ENCODE data around the gene SMCO4. TPM values are rescaled to one million over a fixed set of nuclear protein-coding genes. Genes with fewer than 3 reads are reported as not detected.

SMCO4 gene
- total and polyA plus RNA-seq, 2 of the 8 experiments (the other 6 are each of a cell fraction or from before 2014, with no cell fraction given), result 33.2 to 53.9 TPM

- H2BK15ac ChIP-seq (ENCODE audit: low read length), result no peak overlapping the region
- no peak overlapping the region for H2AK5ac ChIP-seq (ENCODE audit: low read depth, low read length)
- no peak for DNase-seq (ENCODE audit: low read depth in 1 of 2, low spot score in 2 of 2)
- H3K27ac ChIP-seq (ENCODE audit: low read depth, low read length), result no peak overlapping the region
- H2BK5ac ChIP-seq (ENCODE audit: low read depth, low read length), result no peak overlapping the region
- H2BK20ac ChIP-seq (ENCODE audit: low read length), result no peak overlapping the region
- no peak overlapping the region for H3K4me2 ChIP-seq (ENCODE audit: insufficient read depth in 1 of 2, low read depth in 2 of 2, low read length in 2 of 2)
- no peaks in the 10 kb centered on the region for H4K20me1 ChIP-seq (replicated peaks in 1 of 2; ENCODE audit: control insufficient read depth in 1 of 2, insufficient read depth in 2 of 2, low read length in 2 of 2)
- H4K8ac ChIP-seq (ENCODE audit: extremely low read depth, insufficient read depth, low read length), result no peak overlapping the region
- ChIA-PET POLR2A (ENCODE audit: partially characterized antibody) (interaction anchor here (0.9 kb wide), 1 partner anchor 9 kb away, joined by 3 read pairs; no protein-coding TSS in a partner anchor), CTCF (ENCODE audit: partially characterized antibody) (no interaction called here)
- H3K23me2 ChIP-seq (ENCODE audit: low read depth, low read length), result no peaks in the 10 kb centered on the region
- FAIRE-seq, result no peak
- H4K91ac ChIP-seq (replicated peaks; ENCODE audit: insufficient read length, low read length), result no peak overlapping the region
- no peak overlapping the region for H3K18ac ChIP-seq (ENCODE audit: extremely low read depth, low read length)
- H3K14ac ChIP-seq (ENCODE audit: insufficient read length), result no peak overlapping the region
- H3K4me1 ChIP-seq (replicated peaks in 1 of 4; ENCODE audit: control insufficient read depth in 3 of 4, insufficient read depth in 4 of 4, low read length in 3 of 4), result peaks cover 0 to 3% (median 0%) of the 10 kb centered on the region in 4 experiments; a peak in 2 of 7 replicates
- 90% methylated on average over 3 of the region's 3 CpGs; no CpG with 5 or more reads in 1 of the 2 experiments for WGBS, 2 experiments (ENCODE audit: extremely low coverage in 1 of 2, insufficient coverage in 1 of 2, insufficient read length in 1 of 2, insufficient replicate concordance in 2 of 2, low coverage in 1 of 2, low lambda C conversion rate in 2 of 2, missing lambda C conversion rate in 1 of 2)
- H3K27me3 ChIP-seq (replicated peaks in 1 of 4; ENCODE audit: control insufficient read depth in 3 of 4, extremely low read depth in 1 of 4, insufficient read depth in 3 of 4, low read length in 3 of 4), result no peaks in the 10 kb centered on the region
- no peaks in the 10 kb centered on the region for H3K79me1 ChIP-seq (ENCODE audit: low read depth, low read length)
- no peaks in the 10 kb centered on the region for H3K36me3 ChIP-seq (ENCODE audit: control insufficient read depth in 2 of 4, insufficient read depth in 4 of 4, low read length in 3 of 4)
- H2AFZ ChIP-seq (ENCODE audit: low read length), result no peak overlapping the region
- no peaks in the 10 kb centered on the region for H3K9me3 ChIP-seq (ENCODE audit: insufficient read depth in 2 of 2, low read depth in 1 of 2, low read length in 1 of 2)
- H2BK12ac ChIP-seq (ENCODE audit: low read depth, low read length), result no peak overlapping the region
- H3K4ac ChIP-seq (replicated peaks; ENCODE audit: insufficient read length, low read depth, low read length), result no peak overlapping the region
- no peak overlapping the region for H3K23ac ChIP-seq (ENCODE audit: insufficient read length)
- no peak overlapping the region for H3K4me3 ChIP-seq (ENCODE audit: extremely low read depth in 1 of 4, insufficient read depth in 2 of 4, low read depth in 3 of 4, low read length in 4 of 4)
- H4K5ac ChIP-seq (ENCODE audit: insufficient read length, low read depth, low read length), result no peak overlapping the region
- no peak overlapping the region for H3K9ac ChIP-seq (replicated peaks in 1 of 4; ENCODE audit: extremely low read depth in 1 of 4, low read depth in 3 of 4, low read length in 3 of 4)
- H3K79me2 ChIP-seq (ENCODE audit: control insufficient read depth in 1 of 2, insufficient read depth in 2 of 2, low read length in 2 of 2), result no peaks in the 10 kb centered on the region
- no peak overlapping the region for H2BK120ac ChIP-seq (replicated peaks; ENCODE audit: low read depth, low read length)
- H3K56ac ChIP-seq (replicated peaks; ENCODE audit: insufficient read length, low read depth, low read length), result no peak overlapping the region
- TF ChIP-seq CTCF (IDR thresholded peaks at IDR 0.05; ENCODE audit: control extremely low read depth in 1 of 3, insufficient read depth in 1 of 3, low read depth in 1 of 3, low read length in 3 of 3) (no peak), SP1 (IDR thresholded peaks at IDR 0.05; ENCODE audit: low read depth, low read length) (no peak), CBX5 (IDR thresholded peaks at IDR 0.05; ENCODE audit: low read depth, low read length) (no peak), CHD2 (IDR thresholded peaks at IDR 0.05; ENCODE audit: low read length) (no peak), NRF1 (IDR thresholded peaks at IDR 0.05; ENCODE audit: low read depth, low read length) (no peak), ASH2L (IDR thresholded peaks at IDR 0.05; ENCODE audit: low read length) (no peak), CREB1 (IDR thresholded peaks at IDR 0.05) (no peak), YY1 (IDR thresholded peaks at IDR 0.05; ENCODE audit: low read depth, low read length) (no peak), TAF1 (IDR thresholded peaks at IDR 0.05; ENCODE audit: low read depth, low read length) (no peak), SIRT6 (IDR thresholded peaks at IDR 0.05; ENCODE audit: low read length) (no peak), BRCA1 (IDR thresholded peaks at IDR 0.05; ENCODE audit: low read depth, low read length) (no peak), CHD1 (IDR thresholded peaks at IDR 0.05; ENCODE audit: low read depth, low read length) (no peak), FOSL1 (IDR thresholded peaks at IDR 0.05; ENCODE audit: insufficient read depth, low read depth, low read length) (no peak), RXRA (IDR thresholded peaks at IDR 0.05; ENCODE audit: insufficient read depth, low read depth, low read length) (no peak)
Observed at GRCh38 chr11:93572621-93573020, 29.4 kb upstream of the SMCO4 start.
